Neuronal stem cell (in vitro differentiated cells): ENCODE measurements around the gene MX1.
A peak's percentile ranks its signal among the peaks of the same experiment; 100 is the strongest.

Experiments
- DNase-seq: peaks from one replicate; pipeline ENCODE4 v3.0.0-alpha.2; 2013; ENCODE audit warnings: low spot score
- H2AFZ ChIP-seq: one replicate; pipeline ENCODE4 v1.6.1; 2013; ENCODE audit warnings: mild to moderate bottlenecking, low read length, inconsistent platforms
- H2AK5ac ChIP-seq: 2 replicates; pipeline ENCODE4 v1.6.1; 2013; ENCODE audit warnings: low read depth, mild to moderate bottlenecking, inconsistent platforms, low read length, moderate library complexity, mixed read lengths
- H2BK120ac ChIP-seq: 2 replicates; pipeline ENCODE4 v1.6.1; 2013; ENCODE audit warnings: low read depth, mild to moderate bottlenecking, inconsistent platforms, low read length, moderate library complexity, mixed read lengths
- H2BK12ac ChIP-seq: one replicate; pipeline ENCODE4 v1.6.1; 2013; ENCODE audit warnings: low read length, inconsistent platforms
- H2BK15ac ChIP-seq: 2 replicates; pipeline ENCODE4 v1.6.1; 2013; ENCODE audit warnings: mild to moderate bottlenecking, low read length, inconsistent platforms, mixed read lengths
- H2BK5ac ChIP-seq: one replicate; pipeline ENCODE4 v1.6.1; 2013; ENCODE audit warnings: inconsistent platforms, mild to moderate bottlenecking, low read length, moderate library complexity
- H3K14ac ChIP-seq: one replicate; pipeline ENCODE4 v1.6.1; 2013; ENCODE audit warnings: low read length, inconsistent platforms
- H3K18ac ChIP-seq: 2 replicates; pipeline ENCODE4 v1.6.1; 2013; ENCODE audit warnings: low read length, inconsistent platforms
- H3K23ac ChIP-seq: 2 replicates; pipeline ENCODE4 v1.6.1; 2013; ENCODE audit warnings: low read depth, mild to moderate bottlenecking, mixed read lengths, low read length, inconsistent platforms; ENCODE audit not compliant: poor library complexity
- H3K27ac ChIP-seq: replicated peaks from 3 replicates; pipeline ENCODE4 v1.5.1; 2013; ENCODE audit warnings: low read length, inconsistent platforms
- H3K27me3 ChIP-seq, 3 experiments: 2 replicates each; pipeline ENCODE4 v1.6.1; 2013; ENCODE audit warnings: low read length in 3 of 3, mild to moderate bottlenecking in 2 of 3, inconsistent platforms in 1 of 3, low read depth in 1 of 3, mixed read lengths in 1 of 3, moderate library complexity in 1 of 3; ENCODE audit not compliant: control insufficient read depth in 3 of 3, insufficient read depth in 3 of 3
- H3K36me3 ChIP-seq, 2 donors: replicated peaks in 1 of 2; 2 replicates each; pipeline ENCODE4 v1.6.1; 2013; ENCODE audit warnings: low read length in 2 of 2; ENCODE audit not compliant: control insufficient read depth in 2 of 2, insufficient read depth in 2 of 2
- H3K4ac ChIP-seq: 2 replicates; pipeline ENCODE4 v1.6.1; 2013; ENCODE audit warnings: inconsistent platforms, mild to moderate bottlenecking, low read length, moderate library complexity
- H3K4me1 ChIP-seq, 2 donors: 1 replicate in 1 of 2; 2 replicates in 1 of 2; pipeline ENCODE4 v1.6.1; 2013; ENCODE audit warnings: low read length in 2 of 2, low read depth in 1 of 2; ENCODE audit not compliant: control insufficient read depth in 2 of 2, insufficient read depth in 1 of 2
- H3K4me2 ChIP-seq: one replicate; pipeline ENCODE4 v1.6.1; 2013; ENCODE audit warnings: mild to moderate bottlenecking, low read length, inconsistent platforms; ENCODE audit not compliant: insufficient read depth, poor library complexity, severe bottlenecking
- H3K4me3 ChIP-seq, 2 donors: 2 replicates each; pipeline ENCODE4 v1.5.1; 2013; ENCODE audit warnings: low read length in 2 of 2, mild to moderate bottlenecking in 2 of 2, inconsistent platforms in 1 of 2, moderate library complexity in 1 of 2
- H3K79me1 ChIP-seq: one replicate; pipeline ENCODE4 v1.6.1; 2013; ENCODE audit warnings: low read depth, mild to moderate bottlenecking, inconsistent platforms, low read length, moderate library complexity
- H3K9ac ChIP-seq: one replicate; pipeline ENCODE4 v1.6.1; 2013; ENCODE audit warnings: mild to moderate bottlenecking, low read depth, low read length, inconsistent platforms; ENCODE audit not compliant: poor library complexity
- H3K9me3 ChIP-seq, 2 donors: replicated peaks in 1 of 2; 2 replicates each; pipeline versions ENCODE3 to v1.6.1; 2013; ENCODE audit warnings: low read length in 2 of 2, mild to moderate bottlenecking in 2 of 2, inconsistent platforms in 1 of 2, low read depth in 1 of 2, mixed read lengths in 1 of 2, moderate library complexity in 1 of 2; ENCODE audit not compliant: control insufficient read depth in 2 of 2, insufficient read depth in 1 of 2
- H4K8ac ChIP-seq: one replicate; pipeline ENCODE4 v1.6.1; 2013; ENCODE audit warnings: low read depth, mild to moderate bottlenecking, inconsistent platforms, low read length, moderate library complexity
- H4K91ac ChIP-seq: one replicate; pipeline ENCODE4 v1.6.1; 2013; ENCODE audit warnings: low read length, low read depth, mild to moderate bottlenecking, inconsistent platforms; ENCODE audit not compliant: poor library complexity
- WGBS, 2 donors: extraction: QIAGEN DNeasy Blood & Tissue Kit; methylation state at CpG; one replicate each; pipeline ENCODE4 v1.1.7; 2013; ENCODE audit warnings: missing lambda C conversion rate in 2 of 2, mixed read lengths in 1 of 2; ENCODE audit not compliant: insufficient read length in 2 of 2, insufficient replicate concordance in 1 of 2; ENCODE audit errors: extremely low coverage in 2 of 2; 5-methylcytosine and 5-hydroxymethylcytosine counted together

MX1 gene

GRCh38 chr21:41379901-41380300, 46.1 kb upstream of the MX1 start:
- Histone ChIP-seq H3K27me3 (no peaks in the 10 kb centered on the region), H2AFZ (no peak overlapping the region), H3K18ac (peak overlapping the region; percentile 59), H3K4me3 (no peak overlapping the region), H2AK5ac (peak overlapping the region; percentile 49), H3K23ac (peak overlapping the region; percentile 47), H3K4me1 (peaks cover 0 to 7% of the 10 kb centered on the region in 2 donors), H4K91ac (no peak overlapping the region), H3K4me2 (no peak overlapping the region), H2BK15ac (no peak overlapping the region), H3K27ac (no peak overlapping the region), H3K9ac (no peak overlapping the region), H2BK12ac (no peak overlapping the region), H2BK5ac (no peak overlapping the region), H2BK120ac (no peak overlapping the region), H3K9me3 (peaks cover 0 to 6% of the 10 kb centered on the region in 2 donors), H4K8ac (no peak overlapping the region), H3K36me3 (no peaks in the 10 kb centered on the region), H3K14ac (no peak overlapping the region), H3K4ac (no peak overlapping the region), H3K79me1 (no peaks in the 10 kb centered on the region)
- no CpG with 5 or more reads among the region's 12 CpGs for WGBS, 2 donors
- DNase-seq = no peak

DNA sequence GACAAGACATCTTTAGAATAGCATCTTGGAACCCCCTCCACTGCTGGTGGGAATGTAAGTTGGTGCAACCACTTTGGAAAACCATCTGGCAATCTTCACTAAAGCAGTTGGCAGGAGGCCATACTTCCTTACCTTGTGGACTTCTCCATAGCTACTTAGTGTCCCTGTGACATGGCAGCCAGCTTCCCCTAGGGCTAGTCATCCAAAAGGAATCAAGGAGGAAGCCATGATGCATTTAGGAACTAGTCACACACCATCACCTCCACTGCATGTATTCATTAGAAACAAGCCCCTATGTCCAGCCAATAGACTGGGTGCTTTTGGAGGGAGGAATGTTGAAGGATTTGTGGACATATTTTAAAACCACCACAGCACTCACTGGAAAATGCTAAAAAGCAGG, 44.3 kb upstream of the MX1 start:
- H3K4me3 ChIP-seq = no peak overlapping the region
- no peak overlapping the region for H2AK5ac ChIP-seq
- DNase-seq = no peak
- H3K9ac ChIP-seq = no peak overlapping the region
- H3K27ac ChIP-seq = no peak overlapping the region
- no peak overlapping the region for H2BK12ac ChIP-seq
- H2BK5ac ChIP-seq = no peak overlapping the region
- no peak overlapping the region for H4K8ac ChIP-seq
- no peak overlapping the region for H3K18ac ChIP-seq
- H2BK120ac ChIP-seq = no peak overlapping the region
- no peak overlapping the region for H3K14ac ChIP-seq
- H2AFZ ChIP-seq = no peak overlapping the region
- no peak overlapping the region for H2BK15ac ChIP-seq
- H3K9me3 ChIP-seq = peaks cover 0 to 6% of the 10 kb centered on the region in 2 donors
- no peaks in the 10 kb centered on the region for H3K36me3 ChIP-seq
- H3K4me1 ChIP-seq = peaks cover 0 to 3% of the 10 kb centered on the region in 2 donors
- no peaks in the 10 kb centered on the region for H3K27me3 ChIP-seq
- no peak overlapping the region for H4K91ac ChIP-seq
- no peaks in the 10 kb centered on the region for H3K79me1 ChIP-seq
- no peak overlapping the region for H3K4ac ChIP-seq
- no peak overlapping the region for H3K23ac ChIP-seq
- H3K4me2 ChIP-seq = no peak overlapping the region

DNA sequence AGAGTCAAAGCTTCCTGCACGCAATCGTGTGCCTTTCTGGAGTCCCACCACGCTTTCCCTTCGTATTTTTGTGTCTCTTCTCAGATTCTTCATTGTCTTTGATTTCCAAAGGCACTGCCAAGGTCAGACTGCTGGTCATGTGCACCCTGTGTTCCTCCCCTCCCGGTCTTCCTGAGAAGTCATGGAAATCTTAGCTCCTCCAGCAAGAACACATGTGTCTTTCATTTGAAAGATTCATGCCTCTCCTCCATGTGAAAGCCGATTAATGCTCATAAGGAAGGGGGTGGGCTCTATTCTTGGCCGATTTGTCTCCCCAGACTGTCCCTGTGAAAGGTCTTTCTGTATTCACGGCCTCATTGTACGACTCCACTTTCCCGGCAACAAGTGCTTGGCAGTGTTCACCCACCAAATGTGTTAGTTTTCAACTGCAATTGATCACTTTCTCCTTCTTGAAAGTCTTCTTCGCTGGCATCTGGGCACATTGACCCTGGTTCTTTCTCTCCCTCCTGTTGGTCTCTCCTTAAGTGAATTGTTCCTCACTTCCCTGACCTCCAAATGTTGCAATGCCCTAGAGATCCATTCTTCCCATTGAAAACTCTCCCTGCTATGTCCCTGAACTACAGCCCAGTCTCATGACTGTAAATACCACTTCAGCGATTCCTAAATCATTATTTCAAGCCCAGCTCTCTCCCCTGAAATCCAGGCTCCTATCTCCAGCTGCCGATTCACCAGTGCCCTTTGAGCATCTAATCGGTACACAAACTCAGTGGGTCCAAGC, 38.8 kb upstream of the MX1 start:
- Histone ChIP-seq H3K27ac (no peak overlapping the region), H2BK15ac (no peak overlapping the region), H3K27me3 (no peaks in the 10 kb centered on the region), H2BK5ac (no peak overlapping the region), H4K91ac (no peak overlapping the region), H3K18ac (no peak overlapping the region), H3K36me3 (no peaks in the 10 kb centered on the region), H3K4ac (no peak overlapping the region), H3K4me2 (no peak overlapping the region), H3K79me1 (no peaks in the 10 kb centered on the region), H2AK5ac (no peak overlapping the region), H3K14ac (no peak overlapping the region), H2BK12ac (no peak overlapping the region), H3K9me3 (peaks cover 0 to under 1% of the 10 kb centered on the region in 2 donors), H3K4me3 (no peak overlapping the region), H2AFZ (no peak overlapping the region), H4K8ac (no peak overlapping the region), H3K9ac (no peak overlapping the region), H3K23ac (no peak overlapping the region), H3K4me1 (no peaks in the 10 kb centered on the region), H2BK120ac (no peak overlapping the region)
- no CpG with 5 or more reads among the region's 14 CpGs for WGBS, 2 donors
- DNase-seq = no peak

DNA sequence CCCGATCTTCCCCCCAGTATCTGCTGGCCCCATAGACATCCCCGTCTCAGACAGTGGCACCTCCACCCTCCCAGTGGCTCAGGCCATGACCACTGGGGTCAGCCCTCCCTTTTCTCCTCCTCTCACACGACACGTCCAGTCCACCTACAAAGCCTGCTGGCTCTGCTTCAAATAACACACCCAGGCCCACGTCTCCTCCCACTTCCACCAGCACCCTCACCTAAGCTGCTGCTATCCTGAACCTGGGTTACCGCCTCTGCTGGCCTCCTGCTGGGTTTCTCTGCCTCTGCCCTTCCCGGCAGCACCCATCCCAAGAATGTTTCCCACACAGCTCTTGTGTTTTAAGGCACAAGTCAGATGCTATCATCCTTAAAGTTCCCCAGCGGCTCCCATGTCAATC, 38.2 kb upstream of the MX1 start:
- Histone ChIP-seq H2BK12ac (no peak overlapping the region), H2BK5ac (peak overlapping the region; percentile 8), H3K18ac (peak overlapping the region; percentile 44), H3K79me1 (no peaks in the 10 kb centered on the region), H2AFZ (no peak overlapping the region), H2BK15ac (no peak overlapping the region), H3K4me2 (no peak overlapping the region), H3K4ac (no peak overlapping the region), H3K4me3 (no peak overlapping the region), H3K23ac (no peak overlapping the region), H2AK5ac (no peak overlapping the region), H3K4me1 (no peaks in the 10 kb centered on the region), H3K9ac (no peak overlapping the region), H3K9me3 (no peaks in the 10 kb centered on the region), H4K8ac (no peak overlapping the region), H2BK120ac (no peak overlapping the region), H3K14ac (no peak overlapping the region), H4K91ac (no peak overlapping the region), H3K36me3 (no peaks in the 10 kb centered on the region), H3K27me3 (no peaks in the 10 kb centered on the region), H3K27ac (no peak overlapping the region)
- no peak for DNase-seq
- no CpG with 5 or more reads among the region's 8 CpGs for WGBS, 2 donors
